Heart left ventricle (tissue), 16 donors: Measurements from ENCODE around the gene C13orf42. TPM values are rescaled to one million over a fixed set of nuclear protein-coding genes. Genes with fewer than 3 reads are reported as not detected.

ENCODE experiments used
- ATAC-seq, 4 donors: fragments of 200-7000 bp; cut with Tn5 transposase; one replicate each; pipeline ENCODE4 v1.9.1; 2020 to 2022; ENCODE audit warnings: moderate library complexity in 4 of 4, mild to moderate bottlenecking in 3 of 4, moderate number of reproducible peaks in 1 of 4
- DNase-seq, 5 donors: peaks; one replicate each; pipeline ENCODE4 v3.0.0-alpha.2; 2020
- H3K27ac ChIP-seq, 12 donors: fragments of 200-600 bp; sonication (generic) in 4 of 12; one replicate each; pipeline versions ENCODE4 v1.5.0 to v1.8.0; 2016 to 2022; ENCODE audit warnings: mild to moderate bottlenecking in 2 of 12
- H3K27me3 ChIP-seq, 9 donors: fragments of 200-600 bp; sonication (generic) in 2 of 9; one replicate each; pipeline versions ENCODE4 v1.5.1 to v1.8.0; 2016 to 2022; ENCODE audit warnings: mild to moderate bottlenecking in 3 of 9
- H3K36me3 ChIP-seq, 9 donors: fragments of 200-600 bp; sonication (generic) in 2 of 9; one replicate each; pipeline versions ENCODE4 v1.5.0 to v1.8.0; 2018 to 2022; ENCODE audit warnings: mild to moderate bottlenecking in 2 of 9
- H3K4me1 ChIP-seq, 12 donors: fragments of 200-600 bp; sonication (generic) in 4 of 12; one replicate each; pipeline versions ENCODE4 v1.5.0 to v1.8.0; 2016 to 2022; ENCODE audit warnings: mild to moderate bottlenecking in 3 of 12
- H3K4me3 ChIP-seq, 12 donors: fragments of 200-600 bp; sonication (generic) in 4 of 12; one replicate each; pipeline versions ENCODE4 v1.5.0 to v1.8.0; 2017 to 2022; ENCODE audit warnings: mild to moderate bottlenecking in 9 of 12, moderate library complexity in 4 of 12
- H3K9me3 ChIP-seq, 12 donors: fragments of 200-600 bp; sonication (generic) in 4 of 12; one replicate each; pipeline versions ENCODE4 v1.5.0 to v1.8.0; 2016 to 2022; ENCODE audit warnings: mild to moderate bottlenecking in 1 of 12
- CTCF ChIP-seq, 12 donors: fragments of 200-600 bp; sonication (generic) in 4 of 12; IDR thresholded peaks; one replicate each; pipeline versions ENCODE4 v1.5.0 to v1.8.0; 2018 to 2022; ENCODE audit warnings: antibody characterized with exemption in 12 of 12, mild to moderate bottlenecking in 5 of 12
- POLR2A ChIP-seq, 2 donors: fragments of 450-650 bp; IDR thresholded peaks; one replicate each; pipeline ENCODE4 v1.6.1; 2017; ENCODE audit warnings: antibody characterized with exemption in 2 of 2, mild to moderate bottlenecking in 2 of 2, moderate library complexity in 2 of 2
- WGBS, 4 donors: extraction: QIAGEN DNeasy Blood & Tissue Kit in 2 of 4; methylation state at CpG; one replicate each; pipeline versions ENCODE4 v1.1.5 to v1.1.7; 2013 to 2018; 5-methylcytosine and 5-hydroxymethylcytosine counted together
- intact Hi-C, 10 donors: fragments of 100-400 bp; cut with DNase I; formaldehyde crosslinking; loops; one replicate each; pipeline versions ENCODE4 v1.11.1 to v1.14.2; 2022
- polyA plus RNA-seq, 2 donors: library from polyadenylated mRNA; stranded (reverse); fragments of 200-250 nt; gene quantifications; one replicate each; pipeline ENCODE4 v1.2.3, GENCODE V29; 2013
- total RNA-seq, 9 donors: library from RNA; depleted of rRNA in 2 of 9; stranded (reverse); fragments of >200 nt in 2 of 9; fragmentation: NEBNext Ultra II Directional in 3 of 9; extraction: Animal tissue kit (Norgen Biotek cat#: 25700) in 3 of 9; gene quantifications; one replicate each; pipeline versions ENCODE4 v1.1.0 to v1.2.4, GENCODE V29; 2016 to 2023
- donor health status: ischemic (EF 13 %, LVEDD 7.1; RV severe dilation, severe dysfunction).
- donor health status: healthy with polysubstance abuse.
- donor health status: DM: no; HTN: yes; CAD: no.
- donor health status: DM: no; HTN: no; CAD: no.
- donor health status: ischemic (EF 25% LVEDD 6.9; RV normal size, moderate dysfunction).
- donor health status: ischemic (EF 25% LVEDD 5.7; RV mildly dilated, moderate dysfunction).
- donor health status: healthy.
- donor health status: DM: yes; HTN: yes; CAD: no.
- donor health status: ischemic (EF 35%, LVEDD 5.7; RV mildly dilated, moderate dysfunction).
- donor health status: nonischemic (EF 11% LVEDD 7.7; RV severe dilation, severe dysfunction).
- donor health status: DM: yes; HTN: yes; CAD: no.
- donor health status: PGD.
- donor health status: ischemic (EF 29% LVEDD 5.4; RV normal size, mild dysfunction).
- donor health status: nonischemic (EF 23%, LVEDD 6.1; RV moderate dilation, normal function).

C13orf42 gene
- total and polyA plus RNA-seq, 11 donors: not detected

- no peak for DNase-seq
- TF ChIP-seq CTCF (IDR thresholded peaks at IDR 0.05) (no peak), POLR2A (IDR thresholded peaks at IDR 0.05) (no peak)
- intact Hi-C loops: loop anchor here in 6 of 10 donors (5.0 to 10.0 kb wide), 5 partner anchors 79 to 1404 kb away; no protein-coding TSS in a partner anchor
- WGBS, 4 donors: 84 to 91% (median 88%) methylated on average over 8 of the region's 8 CpGs
- ATAC-seq: no peak
- Histone ChIP-seq H3K4me3 (no peak overlapping the region), H3K4me1 (peaks cover 0 to 23% (median 5%) of the 10 kb centered on the region in 12 donors), H3K36me3 (no peaks in the 10 kb centered on the region), H3K27ac (no peak overlapping the region), H3K27me3 (no peaks in the 10 kb centered on the region), H3K9me3 (no peaks in the 10 kb centered on the region)
These were observed 39.6 kb downstream of the C13orf42 start for GRCh38 chr13:51071493-51071892.

- TF ChIP-seq POLR2A (IDR thresholded peaks at IDR 0.05) (no peak), CTCF (IDR thresholded peaks at IDR 0.05) (peak; percentile 84 to 97 (median 93))
- Histone ChIP-seq H3K4me3 (no peak overlapping the region), H3K27ac (no peak overlapping the region), H3K4me1 (peaks cover 0 to 30% (median 8%) of the 10 kb centered on the region in 12 donors), H3K36me3 (no peaks in the 10 kb centered on the region), H3K27me3 (peaks cover 0 to 1% (median 0%) of the 10 kb centered on the region in 9 donors), H3K9me3 (no peaks in the 10 kb centered on the region)
- peak; percentile 66 to 87 (median 77) for DNase-seq
- intact Hi-C loops: loop anchor here in 6 of 10 donors (5.0 to 10.0 kb wide), 5 partner anchors 78 to 1403 kb away; no protein-coding TSS in a partner anchor
- WGBS, 4 donors: 6 to 10% (median 9%) methylated on average over 11 of the region's 11 CpGs
- ATAC-seq: peak; percentile 74 to 87 (median 82)
These were observed 40.9 kb downstream of the C13orf42 start for GRCh38 chr13:51070005-51070649.

GRCh38 chr13:51068501-51068900 lies 42.6 kb downstream of the C13orf42 start:
- ATAC-seq: no peak
- Histone ChIP-seq H3K9me3 (no peaks in the 10 kb centered on the region), H3K36me3 (no peaks in the 10 kb centered on the region), H3K27me3 (peaks cover 0 to 4% (median 0%) of the 10 kb centered on the region in 9 donors), H3K27ac (no peak overlapping the region), H3K4me1 (peaks cover 0 to 30% (median 8%) of the 10 kb centered on the region in 12 donors), H3K4me3 (no peak overlapping the region)
- 26 to 47% (median 40%) methylated on average over 5 of the region's 5 CpGs for WGBS, 4 donors
- intact Hi-C loops: loop anchor here in 8 of 10 donors (5.0 to 10.0 kb wide), 9 partner anchors 76 to 1094 kb away; no protein-coding TSS in a partner anchor
- TF ChIP-seq POLR2A (IDR thresholded peaks at IDR 0.05): no peak
- no peak for TF ChIP-seq CTCF (IDR thresholded peaks at IDR 0.05)
- no peak for DNase-seq

- Histone ChIP-seq H3K9me3 (no peaks in the 10 kb centered on the region), H3K4me3 (no peak overlapping the region), H3K36me3 (no peaks in the 10 kb centered on the region), H3K27ac (no peak overlapping the region), H3K4me1 (peaks cover 0 to 30% (median 8%) of the 10 kb centered on the region in 12 donors), H3K27me3 (peaks cover 0 to 4% (median 0%) of the 10 kb centered on the region in 9 donors)
- ATAC-seq (no peak), DNase-seq (no peak)
- intact Hi-C loops: loop anchor here in 8 of 10 donors (5.0 to 10.0 kb wide), 9 partner anchors 75 to 1093 kb away; no protein-coding TSS in a partner anchor
- TF ChIP-seq CTCF (IDR thresholded peaks at IDR 0.05) (no peak), POLR2A (IDR thresholded peaks at IDR 0.05) (no peak)
- WGBS, 4 donors: 73 to 84% (median 83%) methylated on average over 5 of the region's 5 CpGs
These were observed 43.4 kb downstream of the C13orf42 start for GRCh38 chr13:51067706-51068105.
